ENCODE measurements around the gene DYNLT4.

The DYNLT4 gene

DNA sequence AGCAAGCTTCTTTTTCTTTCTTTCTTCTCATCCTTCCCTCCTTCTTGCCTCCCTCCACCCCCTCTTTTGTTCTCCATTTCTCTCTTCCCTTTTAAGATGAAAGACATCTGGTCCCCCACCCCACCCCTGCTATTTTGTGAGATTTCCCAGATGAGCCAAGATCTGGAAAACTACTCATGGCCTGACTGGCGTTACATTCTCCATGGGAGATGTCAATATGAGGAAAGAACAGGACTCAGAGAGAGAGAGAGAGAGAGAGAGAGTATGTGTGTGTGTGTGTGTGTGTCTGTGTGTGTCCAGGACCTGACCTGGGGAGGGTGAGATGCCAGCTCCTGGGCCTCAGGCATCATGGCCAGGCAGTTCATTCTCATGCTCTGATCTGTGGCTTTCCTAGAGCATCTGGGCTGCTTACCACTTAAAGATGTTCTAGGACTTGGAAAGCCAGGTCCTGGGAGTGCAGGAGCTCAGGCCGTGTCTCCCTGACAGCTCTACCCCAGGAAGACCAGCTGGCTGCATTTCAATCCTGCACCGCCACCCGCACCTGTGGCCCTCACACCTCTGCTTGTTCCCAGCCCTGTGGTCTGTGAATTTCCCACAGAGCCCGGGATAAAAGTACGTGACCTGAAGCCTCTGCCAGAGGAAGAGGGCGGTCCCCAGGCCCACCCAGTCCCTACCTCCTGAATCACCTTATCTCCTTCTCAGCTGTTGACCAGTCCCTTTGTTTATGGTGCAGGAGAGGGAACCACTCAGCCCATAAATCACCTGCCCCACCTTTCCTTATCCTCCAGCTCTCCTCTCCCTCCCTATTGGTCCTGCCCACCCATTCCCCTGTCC is 16.0 kb downstream of the DYNLT4 start:
- H4K20me1 ChIP-seq (ENCODE audit: insufficient read depth, low read length), result no peaks in the 10 kb centered on the region
- peaks cover 5% of the 10 kb centered on the region for H3K4me1 ChIP-seq (ENCODE audit: low read length)
- no peaks in the 10 kb centered on the region for H3K27me3 ChIP-seq (ENCODE audit: low read depth, low read length)
- H3K9ac ChIP-seq (ENCODE audit: low read length), result no peak overlapping the region
- no peak for TF ChIP-seq EZH2phosphoT487 (IDR thresholded peaks at IDR 0.05; ENCODE audit: low read depth)
- TF ChIP-seq, protein P1, sequence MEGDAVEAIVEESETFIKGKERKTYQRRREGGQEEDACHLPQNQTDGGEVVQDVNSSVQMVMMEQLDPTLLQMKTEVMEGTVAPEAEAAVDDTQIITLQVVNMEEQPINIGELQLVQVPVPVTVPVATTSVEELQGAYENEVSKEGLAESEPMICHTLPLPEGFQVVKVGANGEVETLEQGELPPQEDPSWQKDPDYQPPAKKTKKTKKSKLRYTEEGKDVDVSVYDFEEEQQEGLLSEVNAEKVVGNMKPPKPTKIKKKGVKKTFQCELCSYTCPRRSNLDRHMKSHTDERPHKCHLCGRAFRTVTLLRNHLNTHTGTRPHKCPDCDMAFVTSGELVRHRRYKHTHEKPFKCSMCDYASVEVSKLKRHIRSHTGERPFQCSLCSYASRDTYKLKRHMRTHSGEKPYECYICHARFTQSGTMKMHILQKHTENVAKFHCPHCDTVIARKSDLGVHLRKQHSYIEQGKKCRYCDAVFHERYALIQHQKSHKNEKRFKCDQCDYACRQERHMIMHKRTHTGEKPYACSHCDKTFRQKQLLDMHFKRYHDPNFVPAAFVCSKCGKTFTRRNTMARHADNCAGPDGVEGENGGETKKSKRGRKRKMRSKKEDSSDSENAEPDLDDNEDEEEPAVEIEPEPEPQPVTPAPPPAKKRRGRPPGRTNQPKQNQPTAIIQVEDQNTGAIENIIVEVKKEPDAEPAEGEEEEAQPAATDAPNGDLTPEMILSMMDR (IDR thresholded peaks at IDR 0.05; ENCODE audit: low read depth, low read length), result no peak
- no peaks in the 10 kb centered on the region for H3K9me3 ChIP-seq (ENCODE audit: insufficient read depth, low read length)
- no peak overlapping the region for H2AFZ ChIP-seq (ENCODE audit: low read depth, low read length)
- no peak overlapping the region for H3K4me3 ChIP-seq (ENCODE audit: low read length)
- no peak overlapping the region for H3K4me2 ChIP-seq (ENCODE audit: low read length)
- H3K79me2 ChIP-seq (ENCODE audit: low read length), result no peaks in the 10 kb centered on the region
- H3K36me3 ChIP-seq (replicated peaks; ENCODE audit: low read depth, low read length), result no peaks in the 10 kb centered on the region
- H3K27ac ChIP-seq (ENCODE audit: low read length), result no peak overlapping the region

DNA sequence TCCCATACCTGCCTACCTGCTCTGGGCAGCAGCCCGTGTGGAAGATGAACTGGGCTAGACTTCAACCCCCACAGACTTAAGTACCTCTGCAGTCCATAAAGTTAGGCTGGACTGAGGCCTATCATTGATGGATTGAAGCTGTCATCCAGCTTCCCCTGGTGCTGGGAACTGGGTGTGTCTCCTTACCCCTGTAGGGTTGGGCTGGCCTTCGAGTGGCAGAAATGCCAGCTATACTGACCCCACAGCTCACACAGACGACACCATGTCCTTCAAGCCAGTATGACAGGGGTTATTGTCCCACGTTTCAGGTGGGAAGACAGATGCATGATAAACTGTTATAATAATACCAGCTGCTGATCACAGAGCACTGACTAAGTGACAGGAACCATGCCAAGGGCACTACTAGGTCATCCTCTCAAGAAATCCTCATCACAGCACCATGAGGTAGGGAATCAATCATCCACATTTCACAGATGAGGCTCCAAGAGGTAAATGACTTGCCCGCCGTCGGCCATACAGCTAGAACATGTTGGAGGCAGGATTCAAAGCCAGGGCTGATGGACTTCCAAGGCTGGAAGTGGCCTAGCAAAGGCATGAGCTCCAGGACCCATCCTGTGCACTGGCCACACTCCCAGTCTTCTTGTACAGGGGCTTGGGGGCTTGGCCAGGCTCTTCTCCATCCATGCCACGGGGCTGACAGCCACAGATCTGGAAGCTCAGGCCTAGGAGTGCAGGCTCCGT is 18.9 kb downstream of the DYNLT4 start, which contains the start of gene BEST4:
BEST4 (minus strand) TSS at position 51 of the 741 bp plus-strand sequence. CDS start 465 bp downstream, outside the sequence.
- Histone ChIP-seq H3K9me3 (ENCODE audit: insufficient read depth, low read length) (no peaks in the 10 kb centered on the region), H2AFZ (ENCODE audit: low read depth, low read length) (no peak within 1 kb of the TSS), H3K27ac (ENCODE audit: low read length) (no peak within 1 kb of the TSS), H3K4me1 (ENCODE audit: low read length) (peaks cover 26% of the 10 kb centered on the region), H3K4me3 (ENCODE audit: low read length) (no peak within 1 kb of the TSS), H4K20me1 (ENCODE audit: insufficient read depth, low read length) (no peaks in the 10 kb centered on the region), H3K27me3 (ENCODE audit: low read depth, low read length) (no peaks in the 10 kb centered on the region), H3K36me3 (replicated peaks; ENCODE audit: low read depth, low read length) (no peaks in the 10 kb centered on the region), H3K4me2 (ENCODE audit: low read length) (no peak within 1 kb of the TSS), H3K79me2 (ENCODE audit: low read length) (no peaks in the 10 kb centered on the region), H3K9ac (ENCODE audit: low read length) (no peak within 1 kb of the TSS)
- no peak for TF ChIP-seq EZH2phosphoT487 (IDR thresholded peaks at IDR 0.05; ENCODE audit: low read depth)
- TF ChIP-seq, protein P1 (IDR thresholded peaks at IDR 0.05; ENCODE audit: low read depth, low read length), result no peak

DNA sequence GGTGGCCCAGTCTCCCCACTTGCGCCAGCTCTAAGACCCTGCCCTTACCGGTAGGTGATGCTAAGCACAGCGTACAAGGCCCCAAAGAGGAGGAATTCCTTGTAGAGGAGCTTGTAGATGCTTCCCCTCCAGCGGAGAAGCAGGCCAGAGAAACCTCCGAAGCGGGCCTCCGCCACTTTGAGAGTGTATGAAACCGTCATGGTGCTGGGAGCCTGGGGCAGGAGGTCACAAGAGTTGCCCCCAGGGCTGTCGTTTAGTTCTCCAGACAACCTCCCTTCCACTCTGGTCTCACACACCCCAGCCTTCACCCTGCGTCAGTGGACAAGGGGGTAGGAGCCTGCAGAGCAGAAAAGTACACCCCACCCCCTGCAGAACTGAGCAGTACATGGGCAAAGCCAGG is 19.6 kb downstream of the DYNLT4 start:
- Histone ChIP-seq H3K4me2 (ENCODE audit: low read length) (no peak overlapping the region), H4K20me1 (ENCODE audit: insufficient read depth, low read length) (no peaks in the 10 kb centered on the region), H3K9me3 (ENCODE audit: insufficient read depth, low read length) (no peaks in the 10 kb centered on the region), H3K4me3 (ENCODE audit: low read length) (no peak overlapping the region), H3K9ac (ENCODE audit: low read length) (no peak overlapping the region), H2AFZ (ENCODE audit: low read depth, low read length) (no peak overlapping the region), H3K27me3 (ENCODE audit: low read depth, low read length) (no peaks in the 10 kb centered on the region), H3K36me3 (replicated peaks; ENCODE audit: low read depth, low read length) (no peaks in the 10 kb centered on the region), H3K79me2 (ENCODE audit: low read length) (no peaks in the 10 kb centered on the region), H3K27ac (ENCODE audit: low read length) (no peak overlapping the region), H3K4me1 (ENCODE audit: low read length) (peaks cover 27% of the 10 kb centered on the region)
- TF ChIP-seq, protein P1 (IDR thresholded peaks at IDR 0.05; ENCODE audit: low read depth, low read length), result no peak
- no peak for TF ChIP-seq EZH2phosphoT487 (IDR thresholded peaks at IDR 0.05; ENCODE audit: low read depth)

DNA sequence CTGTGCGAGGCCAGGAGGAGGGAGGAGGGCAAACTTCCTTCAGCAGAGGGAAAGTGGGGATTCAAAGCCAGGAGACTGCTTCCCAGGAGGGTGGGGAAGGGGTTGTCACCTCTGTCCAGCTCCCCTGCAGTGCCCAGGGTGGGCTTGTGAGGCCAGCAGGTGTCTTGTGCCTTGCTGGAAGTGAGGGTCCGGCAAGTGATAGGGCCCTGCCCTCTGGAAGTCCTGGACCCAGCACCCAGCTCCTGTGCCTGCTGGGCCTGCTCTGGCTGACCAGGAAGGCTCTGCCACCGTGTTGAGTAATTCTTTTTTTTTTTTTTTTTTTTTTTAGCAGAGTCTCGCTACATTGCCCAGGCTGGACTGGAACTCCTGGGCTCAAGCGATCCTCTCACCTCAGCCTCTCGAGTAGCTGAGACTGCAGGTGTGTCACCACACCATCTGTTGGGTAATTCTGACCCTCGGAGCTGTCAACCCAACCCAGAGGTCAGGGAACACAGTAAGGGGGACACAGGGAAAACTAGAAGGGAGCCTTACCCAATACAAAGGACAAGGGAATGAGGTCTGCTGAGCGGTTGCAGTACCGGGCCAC is 20.2 kb downstream of the DYNLT4 start:
- H4K20me1 ChIP-seq (ENCODE audit: insufficient read depth, low read length), result no peaks in the 10 kb centered on the region
- no peaks in the 10 kb centered on the region for H3K79me2 ChIP-seq (ENCODE audit: low read length)
- H3K27me3 ChIP-seq (ENCODE audit: low read depth, low read length), result no peaks in the 10 kb centered on the region
- peaks cover 27% of the 10 kb centered on the region for H3K4me1 ChIP-seq (ENCODE audit: low read length)
- peak overlapping the region; percentile 72 for H2AFZ ChIP-seq (ENCODE audit: low read depth, low read length)
- H3K9me3 ChIP-seq (ENCODE audit: insufficient read depth, low read length), result no peaks in the 10 kb centered on the region
- no peak overlapping the region for H3K27ac ChIP-seq (ENCODE audit: low read length)
- no peak for TF ChIP-seq EZH2phosphoT487 (IDR thresholded peaks at IDR 0.05; ENCODE audit: low read depth)
- peak overlapping the region; percentile 88 for H3K4me2 ChIP-seq (ENCODE audit: low read length)
- H3K36me3 ChIP-seq (replicated peaks; ENCODE audit: low read depth, low read length), result peaks cover 2% of the 10 kb centered on the region
- H3K9ac ChIP-seq (ENCODE audit: low read length), result peak overlapping the region; percentile 73
- peak overlapping the region; percentile 84 for H3K4me3 ChIP-seq (ENCODE audit: low read length)
